Activated T-helper 1 cell treated with anti-CD3 and anti-CD28 coated beads, Interleukin-12 subunit alpha, Interleukin-12 subunit beta, Interleukin-2, Interleukin-4 antibody, amounts not matched to agents 30 ng/mL and 10 ng/mL and 1 ng/mL, durations not matched to agents 14 hours and 24 hours and 36 hours (primary cell): ENCODE data around the gene LHX5. TPM values are rescaled to one million over a fixed set of nuclear protein-coding genes. Genes with fewer than 3 reads are reported as not detected.

Experiments
- DNase-seq: peaks from one replicate; pipeline ENCODE4 v3.0.0; 2021; ENCODE audit warnings: low spot score
- H3K27ac Mint-ChIP-seq: one replicate; pipeline ENCODE4 v1.8.0; 2021; ENCODE audit warnings: mild to moderate bottlenecking, mixed read lengths
- H3K27me3 Mint-ChIP-seq: one replicate; pipeline ENCODE4 v1.8.0; 2022; ENCODE audit warnings: mild to moderate bottlenecking, moderate library complexity, mixed read lengths; ENCODE audit not compliant: insufficient read depth
- H3K36me3 Mint-ChIP-seq: one replicate; pipeline ENCODE4 v1.8.0; 2021; ENCODE audit warnings: low read depth, mixed read lengths
- H3K4me1 Mint-ChIP-seq: one replicate; pipeline ENCODE4 v1.8.0; 2021; ENCODE audit warnings: low read depth, mixed read lengths
- H3K4me3 Mint-ChIP-seq: one replicate; pipeline ENCODE4 v1.8.0; 2021; ENCODE audit warnings: mild to moderate bottlenecking, moderate library complexity, mixed read lengths
- H3K9me3 Mint-ChIP-seq: one replicate; pipeline ENCODE4 v1.8.0; 2021; ENCODE audit warnings: mixed read lengths
- intact Hi-C: fragments of 100-400 bp; cut with micrococcal nuclease; formaldehyde crosslinking; loops from one replicate; pipeline ENCODE4 v1.15.1; 2024
- total RNA-seq: library from RNA; stranded (reverse); gene quantifications from 2 replicates; pipeline ENCODE4 v1.2.3, GENCODE V29; 2022

Gene LHX5
- total RNA-seq, 1 donor from 2014 or later, result not detected

GRCh38 chr12:113475451-113476175 is 3.9 kb upstream of the LHX5 start:
- Mint-ChIP-seq H3K27me3 (peaks cover 84% of the 10 kb centered on the region), H3K9me3 (no peaks in the 10 kb centered on the region), H3K4me3 (no peak overlapping the region), H3K4me1 (peaks cover 11% of the 10 kb centered on the region), H3K36me3 (peaks cover 7% of the 10 kb centered on the region), H3K27ac (peak overlapping the region; percentile 36)
- no peak for DNase-seq
- intact Hi-C loops, result loop anchor here (5.0 kb wide), 1 partner anchor 932 kb away; the partner anchor contains the start of gene TBX5

GRCh38 chr12:113474635-113475436 is 3.2 kb upstream of the LHX5 start:
- intact Hi-C loops, result loop anchor here (5.0 kb wide), 3 partner anchors 932 to 1207 kb away; partner anchors contain the start of genes TBX3 and TBX5
- Mint-ChIP-seq H3K4me1 (peaks cover 11% of the 10 kb centered on the region), H3K4me3 (no peak overlapping the region), H3K9me3 (no peaks in the 10 kb centered on the region), H3K27me3 (peaks cover 77% of the 10 kb centered on the region), H3K36me3 (peaks cover 7% of the 10 kb centered on the region), H3K27ac (peak overlapping the region; percentile 36)
- DNase-seq, result no peak

GRCh38 chr12:113473942-113474341 is 2.3 kb upstream of the LHX5 start:
- Mint-ChIP-seq H3K27ac (no peak overlapping the region), H3K4me1 (peaks cover 6% of the 10 kb centered on the region), H3K27me3 (peaks cover 73% of the 10 kb centered on the region), H3K36me3 (peaks cover 5% of the 10 kb centered on the region), H3K4me3 (no peak overlapping the region), H3K9me3 (no peaks in the 10 kb centered on the region)
- intact Hi-C loops, result loop anchor here (5.0 kb wide), 2 partner anchors 968 to 1208 kb away; partner anchors contain the start of gene TBX3
- no peak for DNase-seq

GRCh38 chr12:113473400-113473799 is 1.7 kb upstream of the LHX5 start:
- Mint-ChIP-seq H3K27me3 (peaks cover 75% of the 10 kb centered on the region), H3K4me3 (no peak overlapping the region), H3K9me3 (no peaks in the 10 kb centered on the region), H3K36me3 (peaks cover 5% of the 10 kb centered on the region), H3K4me1 (peaks cover 6% of the 10 kb centered on the region), H3K27ac (no peak overlapping the region)
- intact Hi-C loops, result loop anchor here (5.0 kb wide), 2 partner anchors 969 to 1209 kb away; partner anchors contain the start of gene TBX3
- no peak for DNase-seq

- Mint-ChIP-seq H3K36me3 (peaks cover 5% of the 10 kb centered on the region), H3K4me3 (no peak overlapping the region), H3K27me3 (peaks cover 69% of the 10 kb centered on the region), H3K27ac (peak overlapping the region; percentile 52), H3K9me3 (no peaks in the 10 kb centered on the region), H3K4me1 (peaks cover 6% of the 10 kb centered on the region)
- intact Hi-C loops, result loop anchor here (5.0 kb wide), 2 partner anchors 970 to 1210 kb away; partner anchors contain the start of gene TBX3
- no peak for DNase-seq
Measured at GRCh38 chr12:113472191-113473121, 785 bp upstream of the LHX5 start.

GRCh38 chr12:113470871-113471618 is 626 bp downstream of the LHX5 start:
- Mint-ChIP-seq H3K27me3 (peaks cover 72% of the 10 kb centered on the region), H3K9me3 (no peaks in the 10 kb centered on the region), H3K27ac (no peak overlapping the region), H3K4me1 (peaks cover 6% of the 10 kb centered on the region), H3K4me3 (no peak overlapping the region), H3K36me3 (peaks cover 6% of the 10 kb centered on the region)
- intact Hi-C loops, result loop anchor here (5.0 kb wide), 2 partner anchors 971 to 1211 kb away; partner anchors contain the start of gene TBX3
- DNase-seq, result no peak

GRCh38 chr12:113469949-113470743 is 1.5 kb downstream of the LHX5 start:
- Mint-ChIP-seq H3K27me3 (peaks cover 66% of the 10 kb centered on the region), H3K27ac (no peak overlapping the region), H3K9me3 (no peaks in the 10 kb centered on the region), H3K4me1 (peaks cover 6% of the 10 kb centered on the region), H3K4me3 (no peak overlapping the region), H3K36me3 (peaks cover 6% of the 10 kb centered on the region)
- intact Hi-C loops, result loop anchor here (5.0 kb wide), 4 partner anchors 932 to 1212 kb away; partner anchors contain the start of gene TBX3
- DNase-seq, result no peak

- H3K4me3 Mint-ChIP-seq, result no peak overlapping the region
- peaks cover 4% of the 10 kb centered on the region for H3K36me3 Mint-ChIP-seq
- intact Hi-C loops, result loop anchor here (5.0 kb wide), 2 partner anchors 933 to 1198 kb away; no protein-coding TSS in a partner anchor
- no peak for DNase-seq
- H3K27me3 Mint-ChIP-seq, result peaks cover 64% of the 10 kb centered on the region
- H3K27ac Mint-ChIP-seq, result no peak overlapping the region
- H3K4me1 Mint-ChIP-seq, result peaks cover 4% of the 10 kb centered on the region
- no peaks in the 10 kb centered on the region for H3K9me3 Mint-ChIP-seq
Measured at GRCh38 chr12:113469224-113469948, 2.3 kb downstream of the LHX5 start.

- Mint-ChIP-seq H3K4me3 (no peak overlapping the region), H3K27ac (no peak overlapping the region), H3K4me1 (peaks cover 5% of the 10 kb centered on the region), H3K9me3 (no peaks in the 10 kb centered on the region), H3K27me3 (peaks cover 63% of the 10 kb centered on the region), H3K36me3 (peaks cover 4% of the 10 kb centered on the region)
- DNase-seq, result no peak
- intact Hi-C loops, result loop anchor here (5.0 kb wide), 2 partner anchors 934 to 1199 kb away; no protein-coding TSS in a partner anchor
Measured at GRCh38 chr12:113468365-113469223, 3.1 kb downstream of the LHX5 start.
